Measurements from ENCODE around the gene MYO18A.

MYO18A gene

DNA sequence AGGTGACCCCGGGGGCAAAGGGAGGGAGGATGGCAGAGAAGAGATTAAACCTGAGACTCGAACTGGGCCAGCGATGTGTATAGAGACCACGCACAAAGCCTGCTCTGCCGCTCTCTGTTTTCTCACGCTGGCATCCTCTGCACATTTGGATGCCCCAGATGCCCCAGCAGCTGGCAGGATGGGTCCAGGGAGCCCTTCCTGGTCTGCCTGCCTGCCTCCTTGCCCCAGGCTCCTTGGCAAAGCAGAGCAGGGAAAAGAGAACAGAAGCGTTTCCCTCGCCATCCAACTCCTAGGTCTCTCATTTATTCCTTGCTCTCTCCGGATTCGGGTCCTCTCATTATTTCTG is 142.5 kb downstream of the MYO18A start:
- DNase-seq (ENCODE audit: low spot score): no peak

- no peak for DNase-seq (ENCODE audit: low spot score)
Measured at GRCh38 chr17:29036584-29036983, 143.6 kb downstream of the MYO18A start.

DNA sequence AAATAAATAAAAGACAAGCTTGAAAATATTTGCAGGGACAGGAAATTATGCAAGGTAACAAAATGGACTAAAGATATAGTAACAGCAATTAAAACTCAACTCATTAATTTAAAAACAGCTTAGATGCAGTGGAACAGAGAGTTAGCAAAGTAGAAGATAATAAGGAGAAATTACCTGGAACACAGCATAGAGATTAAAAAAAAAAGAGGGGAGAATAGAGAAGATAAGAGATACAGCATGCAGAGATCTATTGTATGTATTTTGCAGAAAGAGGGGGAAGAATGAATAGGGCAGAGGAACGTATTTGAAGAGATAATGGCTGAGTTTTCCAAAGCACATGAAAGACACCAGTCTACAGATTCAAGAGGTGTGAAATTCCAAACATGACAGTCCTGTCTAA is 145.7 kb downstream of the MYO18A start:
- no peak for DNase-seq (ENCODE audit: low spot score)

DNA sequence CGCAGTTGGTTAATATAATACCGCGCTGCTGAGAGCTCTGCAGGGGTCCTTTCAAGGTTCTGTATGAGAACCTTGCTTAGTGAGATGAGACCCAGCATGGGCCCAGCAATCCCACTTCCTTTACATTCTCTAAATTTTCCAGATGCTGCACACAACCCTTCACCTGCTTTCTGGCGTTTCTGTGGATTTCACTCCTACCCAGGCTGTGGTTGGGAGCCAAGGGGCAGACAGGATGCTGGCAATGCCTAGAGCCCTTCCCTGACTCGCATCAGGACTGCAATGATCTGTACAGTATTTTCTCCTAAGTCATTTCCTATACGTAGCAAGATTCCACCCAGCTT is 147.4 kb downstream of the MYO18A start:
- DNase-seq (ENCODE audit: low spot score): no peak

- DNase-seq (ENCODE audit: low spot score): no peak
Measured at GRCh38 chr17:29032013-29032856, 148.0 kb downstream of the MYO18A start.

DNA sequence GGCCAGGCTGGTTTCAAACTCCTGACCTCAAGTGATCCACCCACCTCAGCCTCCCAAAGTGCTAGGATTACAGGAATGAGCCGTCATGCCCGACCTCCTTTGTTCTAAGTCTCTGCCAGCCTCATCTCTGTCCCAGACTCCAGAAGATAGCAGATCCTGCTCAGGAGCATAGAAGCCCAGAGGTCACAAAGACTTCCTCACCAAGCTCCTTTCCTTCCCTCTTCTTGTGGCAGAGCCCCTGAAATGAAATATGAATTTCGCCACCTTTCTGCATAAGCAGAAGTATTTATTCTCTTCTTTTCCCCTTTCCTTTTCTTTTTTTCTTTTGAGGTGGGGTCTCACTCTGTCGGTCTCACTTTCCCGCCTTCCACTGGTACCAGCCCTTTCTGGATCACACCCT is 148.7 kb downstream of the MYO18A start:
- no peak for DNase-seq (ENCODE audit: low spot score)

GRCh38 chr17:29024316-29024952 is 155.8 kb downstream of the MYO18A start:
- no peak for DNase-seq (ENCODE audit: low spot score)

- DNase-seq (ENCODE audit: low spot score): no peak
Measured at GRCh38 chr17:29022074-29022473, 158.1 kb downstream of the MYO18A start.

DNA sequence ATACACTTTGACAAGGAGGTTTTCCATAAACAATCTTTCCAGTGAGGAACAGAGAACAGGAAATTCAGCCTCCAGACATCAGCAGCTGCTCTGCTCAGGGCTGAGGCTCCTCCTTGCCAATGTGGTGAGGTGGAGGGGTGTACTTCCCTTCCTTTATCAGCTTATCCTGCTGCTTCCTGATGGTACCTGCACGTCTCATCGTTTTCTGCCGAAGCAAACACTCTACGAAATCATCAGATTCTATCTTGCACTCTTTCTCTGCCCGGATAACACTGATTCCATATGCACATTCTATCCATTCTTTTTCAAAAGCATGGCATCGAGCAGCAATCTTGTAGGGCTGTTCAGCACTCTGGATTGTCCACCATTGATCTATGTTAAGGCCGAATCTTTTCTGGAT is 159.0 kb downstream of the MYO18A start:
- no peak for DNase-seq (ENCODE audit: low spot score)

Data from SK-N-DZ (cell line).